GM23338 (cell line): Measurements from ENCODE around the gene FMN2. TPM values are rescaled to one million over a fixed set of nuclear protein-coding genes. Genes with fewer than 3 reads are reported as not detected.

Source experiments
- ATAC-seq: fragments of 200-7000 bp; cut with Tn5 transposase; 3 replicates; pipeline ENCODE4 v1.9.1; 2020
- DNase-seq: peaks from one replicate; pipeline ENCODE4 v3.0.0-alpha.2; 2015; ENCODE audit warnings: low spot score
- H2AFZ ChIP-seq: fragments of 200-600 bp; sonication (generic); 2 replicates; pipeline ENCODE4 v1.8.0; 2016; ENCODE audit warnings: antibody characterized with exemption, mild to moderate bottlenecking, moderate library complexity
- H3F3A ChIP-seq: fragments of 200-600 bp; sonication (generic); replicated peaks from 2 replicates; pipeline ENCODE4 v1.8.0; 2017; ENCODE audit warnings: antibody characterized with exemption, mixed run types, low read depth
- H3K27ac ChIP-seq: fragments of 200-600 bp; sonication (generic); 2 replicates; pipeline ENCODE4 v1.6.1; 2016; ENCODE audit warnings: low read depth
- H3K27me3 ChIP-seq: fragments of 200-600 bp; sonication (generic); 2 replicates; pipeline ENCODE4 v1.8.0; 2016; ENCODE audit warnings: mild to moderate bottlenecking, mixed run types, moderate library complexity; ENCODE audit not compliant: insufficient read depth
- H3K36me3 ChIP-seq: fragments of 200-600 bp; sonication (generic); 2 replicates; pipeline ENCODE4 v1.8.0; 2016; ENCODE audit warnings: mild to moderate bottlenecking; ENCODE audit not compliant: insufficient read depth
- H3K4me1 ChIP-seq: fragments of 200-600 bp; sonication (generic); 2 replicates; pipeline ENCODE4 v1.8.0; 2016; ENCODE audit warnings: mild to moderate bottlenecking, moderate library complexity; ENCODE audit not compliant: insufficient read depth
- H3K4me2 ChIP-seq: fragments of 200-600 bp; sonication (generic); 2 replicates; pipeline ENCODE4 v1.7.1; 2017; ENCODE audit warnings: mixed run types
- H3K4me3 ChIP-seq: fragments of 200-600 bp; sonication (generic); 2 replicates; pipeline ENCODE4 v1.6.1; 2016; ENCODE audit warnings: mixed run types
- H3K79me2 ChIP-seq: fragments of 200-600 bp; sonication (generic); replicated peaks from 2 replicates; pipeline ENCODE4 v1.8.0; 2017; ENCODE audit warnings: mild to moderate bottlenecking; ENCODE audit not compliant: insufficient read depth
- H3K9me2 ChIP-seq: fragments of 200-600 bp; sonication (generic); 2 replicates; pipeline ENCODE4 v1.8.0; 2017; ENCODE audit not compliant: insufficient read depth
- H4K20me1 ChIP-seq: fragments of 200-600 bp; sonication (generic); replicated peaks from 2 replicates; pipeline ENCODE4 v1.8.0; 2017; ENCODE audit warnings: mild to moderate bottlenecking; ENCODE audit not compliant: insufficient read depth
- H3K27ac Mint-ChIP-seq: 2 replicates; pipeline ENCODE4 v1.8.0; 2020; ENCODE audit warnings: inconsistent platforms, mild to moderate bottlenecking, moderate library complexity, mixed read lengths
- H3K27me3 Mint-ChIP-seq: 3 replicates; pipeline ENCODE4 v1.8.0; 2022; ENCODE audit warnings: low read depth, mild to moderate bottlenecking, moderate library complexity, mixed read lengths, inconsistent platforms; ENCODE audit not compliant: insufficient read depth, poor library complexity
- H3K36me3 Mint-ChIP-seq: 3 replicates; pipeline ENCODE4 v1.8.0; 2021; ENCODE audit warnings: low read depth, mild to moderate bottlenecking, inconsistent platforms, moderate library complexity, mixed read lengths
- H3K4me1 Mint-ChIP-seq: 3 replicates; pipeline ENCODE4 v1.8.0; 2020; ENCODE audit warnings: mild to moderate bottlenecking, inconsistent platforms, mixed read lengths
- H3K4me3 Mint-ChIP-seq: 3 replicates; pipeline ENCODE4 v1.8.0; 2021; ENCODE audit warnings: moderate library complexity, mild to moderate bottlenecking, inconsistent platforms, mixed read lengths
- H3K9me3 Mint-ChIP-seq: 3 replicates; pipeline ENCODE4 v1.8.0; 2020; ENCODE audit warnings: moderate library complexity, mild to moderate bottlenecking, inconsistent platforms, mixed read lengths
- CREB1 ChIP-seq: fragments of 250-450 bp; sonication (Bioruptor Pico); IDR thresholded peaks from 2 replicates; pipeline ENCODE4 v1.5.0; 2020; ENCODE audit warnings: low read depth, mild to moderate bottlenecking, moderate library complexity
- CTCF ChIP-seq, 2 experiments: fragments of 200-600 bp in 1 of 2; sonication (generic) in 1 of 2; conservative IDR thresholded peaks; 2 replicates each; pipeline versions ENCODE4 v1.5.1 to v1.6.1; 2016 to 2017; ENCODE audit warnings: antibody characterized with exemption in 2 of 2, low read depth in 2 of 2, mild to moderate bottlenecking in 2 of 2, moderate library complexity in 1 of 2
- EZH2 ChIP-seq: fragments of 200-600 bp; sonication (generic); IDR thresholded peaks from one replicate; pipeline ENCODE4 v1.8.0; 2017; ENCODE audit warnings: antibody characterized with exemption, mild to moderate bottlenecking, low read depth; ENCODE audit not compliant: unreplicated experiment
- JUNB ChIP-seq: IDR thresholded peaks from one replicate; pipeline ENCODE4 v1.6.1; 2016; ENCODE audit warnings: antibody characterized with exemption; ENCODE audit not compliant: unreplicated experiment
- POLR2AphosphoS5 ChIP-seq: IDR thresholded peaks from 2 replicates; pipeline ENCODE4 v1.6.1; 2016; ENCODE audit warnings: antibody characterized with exemption, low read depth
- STAT1 ChIP-seq: IDR thresholded peaks from one replicate; pipeline ENCODE4 v1.6.1; 2016; ENCODE audit warnings: antibody characterized with exemption; ENCODE audit not compliant: unreplicated experiment
- ZNF114 ChIP-seq: fragments of 250-450 bp; sonication (Bioruptor Pico); IDR thresholded peaks from 2 replicates; pipeline ENCODE4 v1.5.0; 2020; ENCODE audit warnings: mild to moderate bottlenecking, moderate library complexity
- ZNF331 ChIP-seq: fragments of 250-450 bp; sonication (Bioruptor Pico); IDR thresholded peaks from 2 replicates; pipeline ENCODE4 v1.5.0; 2020; ENCODE audit warnings: low read depth, mild to moderate bottlenecking, moderate library complexity
- ZNF462 ChIP-seq: fragments of 250-450 bp; sonication (Bioruptor Pico); IDR thresholded peaks from 2 replicates; pipeline ENCODE4 v1.5.0; 2020; ENCODE audit warnings: mild to moderate bottlenecking, moderate library complexity
- polyA plus RNA-seq: library from polyadenylated mRNA; unstranded; fragments of >200 nt; fragmentation: Nextera tagmentation; extraction: Ambion mirVana; gene quantifications from 2 replicates; pipeline ENCODE4 v1.2.1, GENCODE V29; 2016
- total RNA-seq: library from RNA; depleted of rRNA; stranded (reverse); fragments of >200 nt; shearing (Covaris generic); gene quantifications from 2 replicates; pipeline ENCODE4 v1.2.3, GENCODE V29; 2014
- TF ChIP-seq, protein P1 (sequence below): IDR thresholded peaks from 2 replicates; pipeline ENCODE4 v1.6.1; 2016; ENCODE audit warnings: antibody characterized with exemption

Gene FMN2
- total and polyA plus RNA-seq, 2 experiments from 2014 or later: 1.5 to 2.5 TPM

- Histone ChIP-seq H3K36me3 (no peaks in the 10 kb centered on the region), H3K79me2 (no peaks in the 10 kb centered on the region), H4K20me1 (no peaks in the 10 kb centered on the region), H2AFZ (no peak overlapping the region), H3K27ac (no peak overlapping the region), H3K4me2 (no peak overlapping the region), H3K4me3 (no peak overlapping the region), H3K9me2 (no peaks in the 10 kb centered on the region), H3K4me1 (no peaks in the 10 kb centered on the region), H3F3A (no peaks in the 10 kb centered on the region), H3K27me3 (no peaks in the 10 kb centered on the region)
- peak; percentile 43; the same call in 1 of the 2 replicates for TF ChIP-seq CREB1 (CRISPR knock-in tag)
- no peak for TF ChIP-seq EZH2
- no peak for TF ChIP-seq STAT1
- Mint-ChIP-seq H3K27ac (no peak overlapping the region), H3K4me1 (peaks cover 13% of the 10 kb centered on the region; the same call in 2 of the 3 replicates), H3K27me3 (no peaks in the 10 kb centered on the region), H3K4me3 (no peak overlapping the region), H3K36me3 (no peaks in the 10 kb centered on the region), H3K9me3 (no peaks in the 10 kb centered on the region)
- ATAC-seq: no peak
- no peak for DNase-seq
Measured at GRCh38 chr1:240351690-240352089, 260.0 kb downstream of the FMN2 start.

- no peaks in the 10 kb centered on the region for H3K4me1 ChIP-seq
- Mint-ChIP-seq H3K36me3 (no peaks in the 10 kb centered on the region), H3K9me3 (no peaks in the 10 kb centered on the region), H3K4me1 (peaks cover 6% of the 10 kb centered on the region; the same call in 2 of the 3 replicates), H3K27me3 (no peaks in the 10 kb centered on the region), H3K27ac (no peak overlapping the region), H3K4me3 (no peak overlapping the region)
- no peaks in the 10 kb centered on the region for H3F3A ChIP-seq
- no peak for ATAC-seq
- H4K20me1 ChIP-seq: no peaks in the 10 kb centered on the region
- no peaks in the 10 kb centered on the region for H3K9me2 ChIP-seq
- no peak overlapping the region for H3K4me3 ChIP-seq
- no peak overlapping the region for H3K27ac ChIP-seq
- no peaks in the 10 kb centered on the region for H3K36me3 ChIP-seq
- no peaks in the 10 kb centered on the region for H3K79me2 ChIP-seq
- H2AFZ ChIP-seq: no peak overlapping the region
- no peak overlapping the region for H3K4me2 ChIP-seq
- TF ChIP-seq JUNB (no peak), ZNF114 (CRISPR knock-in tag) (no peak), EZH2 (no peak), STAT1 (no peak), ZNF462 (CRISPR knock-in tag) (no peak), CTCF (conservative IDR thresholded peaks at IDR 0.05; ENCODE audit: low read depth in 2 of 2) (no peak), CREB1 (CRISPR knock-in tag) (no peak), ZNF331 (no peak), POLR2AphosphoS5 (no peak)
- TF ChIP-seq, protein P1, sequence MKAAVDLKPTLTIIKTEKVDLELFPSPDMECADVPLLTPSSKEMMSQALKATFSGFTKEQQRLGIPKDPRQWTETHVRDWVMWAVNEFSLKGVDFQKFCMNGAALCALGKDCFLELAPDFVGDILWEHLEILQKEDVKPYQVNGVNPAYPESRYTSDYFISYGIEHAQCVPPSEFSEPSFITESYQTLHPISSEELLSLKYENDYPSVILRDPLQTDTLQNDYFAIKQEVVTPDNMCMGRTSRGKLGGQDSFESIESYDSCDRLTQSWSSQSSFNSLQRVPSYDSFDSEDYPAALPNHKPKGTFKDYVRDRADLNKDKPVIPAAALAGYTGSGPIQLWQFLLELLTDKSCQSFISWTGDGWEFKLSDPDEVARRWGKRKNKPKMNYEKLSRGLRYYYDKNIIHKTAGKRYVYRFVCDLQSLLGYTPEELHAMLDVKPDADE: no peak
- H3K27me3 ChIP-seq: no peaks in the 10 kb centered on the region
- DNase-seq: no peak
Measured at GRCh38 chr1:240352769-240353168, 261.1 kb downstream of the FMN2 start.
